NCI-H1436 (cell line): ENCODE measurements around the gene DPEP1.
"Not testable (repeated sequence)": the region's sequence is repeated elsewhere in the genome, so short reads cannot be mapped to it uniquely, and the experiment has no call there.

ENCODE experiments used
- DNase-seq: peaks from one replicate; lab custom pipeline; 2025; lab: John Stamatoyannopoulos, UW

The DPEP1 gene

DNA sequence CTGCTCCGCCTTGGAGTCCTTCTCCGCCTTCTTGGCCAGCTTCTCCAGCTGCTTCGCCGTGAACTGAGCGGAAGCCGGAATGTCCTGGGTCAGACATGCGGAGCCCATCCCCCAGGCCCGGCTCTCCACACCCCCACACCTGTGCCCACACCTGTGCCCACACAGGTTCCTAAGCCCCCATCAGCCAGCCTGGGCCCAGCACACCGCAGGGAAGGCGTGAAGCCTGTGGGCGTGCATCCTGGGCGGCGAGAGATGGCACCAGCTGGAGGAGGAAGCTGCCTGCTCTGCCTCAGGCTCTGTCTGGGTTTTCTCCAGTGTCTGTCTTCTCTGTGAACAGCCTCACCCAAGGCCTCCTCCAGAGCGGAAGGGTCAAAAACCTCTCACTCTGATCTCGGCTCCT, 38.1 kb downstream of the DPEP1 start:
- no peak for DNase-seq

DNA sequence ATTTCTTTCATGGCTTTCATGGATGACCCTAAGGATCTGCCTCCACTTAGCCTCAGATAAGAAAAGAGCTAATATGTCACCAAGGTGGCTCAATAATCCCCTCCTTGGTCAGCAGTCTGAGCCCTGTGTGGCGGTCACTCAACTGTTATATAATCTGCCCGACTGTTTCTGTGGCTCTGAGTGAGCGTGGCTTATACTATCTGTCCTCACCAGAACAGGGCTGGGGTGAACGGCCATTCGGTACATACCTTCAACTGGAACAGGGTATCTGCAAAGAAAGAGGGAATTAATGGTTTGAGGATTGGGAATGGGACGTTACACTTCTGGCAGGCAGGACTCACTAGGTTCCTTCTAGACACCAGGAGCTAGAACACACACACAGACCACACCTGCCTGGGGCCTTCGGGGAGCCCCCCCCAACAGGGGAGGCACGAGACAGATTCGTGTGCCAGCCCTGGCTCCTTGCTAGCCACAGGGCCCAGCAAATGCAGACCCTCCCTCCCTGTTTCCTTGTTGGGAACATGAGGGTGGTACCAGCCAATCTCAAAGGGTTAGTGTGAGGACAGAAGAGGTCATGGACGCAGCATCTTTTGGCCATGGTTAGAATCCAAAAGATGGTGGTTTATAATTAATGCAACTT, 40.3 kb downstream of the DPEP1 start:
- no peak for DNase-seq

DNA sequence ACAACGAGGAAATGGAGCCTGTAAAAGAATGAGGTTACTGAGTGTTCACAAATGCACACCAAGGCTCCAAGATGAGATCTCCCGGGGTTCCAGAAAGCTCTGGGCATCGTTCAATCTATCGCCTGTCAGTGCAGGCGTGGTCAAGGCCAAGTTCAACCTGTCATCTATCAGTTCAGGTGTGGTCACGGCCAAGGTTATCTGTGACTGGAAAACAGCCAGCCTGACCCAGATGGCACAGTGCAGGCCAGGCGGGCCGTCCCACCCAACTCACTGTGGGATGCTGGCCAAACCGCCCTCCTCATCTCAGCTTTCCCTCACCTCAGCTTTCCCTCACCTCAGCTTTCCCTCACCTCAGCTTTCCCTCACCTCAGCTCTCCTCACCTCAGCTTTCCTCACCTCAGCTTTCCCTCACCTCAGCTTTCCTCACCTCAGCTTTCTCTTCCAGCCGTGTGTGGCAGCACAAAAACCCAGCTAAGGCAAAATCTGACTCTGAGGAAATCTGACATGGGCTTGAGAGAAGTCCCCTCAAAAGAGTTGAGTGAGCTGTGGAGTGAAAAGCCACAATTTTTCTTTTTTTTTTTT, 41.7 kb downstream of the DPEP1 start:
- DNase-seq, result no peak

DNA sequence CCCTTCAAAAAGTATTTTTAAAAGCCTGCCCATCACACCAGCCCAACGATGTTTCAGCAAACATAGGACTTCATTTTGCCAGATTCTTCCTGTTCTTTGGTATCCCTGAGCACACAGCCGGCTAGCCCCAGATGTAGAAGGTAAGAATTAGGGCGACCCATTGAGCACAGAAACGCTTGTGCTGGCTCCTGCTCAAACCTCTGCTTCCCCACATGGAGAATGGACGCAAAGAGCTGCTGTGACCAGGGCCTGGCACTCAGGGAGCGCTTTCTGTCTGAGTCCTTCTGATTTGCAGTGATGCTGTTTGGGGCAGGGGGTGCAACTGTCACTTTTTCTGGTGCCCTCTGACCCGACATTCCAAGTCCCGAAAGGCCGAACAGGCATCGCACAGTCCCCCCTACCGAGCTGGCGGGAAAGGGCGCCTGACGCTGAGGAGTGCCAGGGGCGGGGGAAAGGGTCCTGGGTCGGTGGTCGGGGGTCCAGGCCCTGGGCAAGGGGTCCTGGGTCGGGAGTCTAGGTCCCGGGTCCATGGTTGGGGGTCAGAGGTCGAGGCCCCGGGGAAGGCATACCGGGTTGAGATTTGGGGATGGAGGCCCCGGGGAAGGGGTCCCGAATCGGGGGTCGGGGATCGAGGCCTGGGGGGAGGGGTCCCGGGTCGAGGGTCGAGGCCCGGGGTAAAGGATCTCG, 43.1 kb downstream of the DPEP1 start:
- DNase-seq, result no peak

DNA sequence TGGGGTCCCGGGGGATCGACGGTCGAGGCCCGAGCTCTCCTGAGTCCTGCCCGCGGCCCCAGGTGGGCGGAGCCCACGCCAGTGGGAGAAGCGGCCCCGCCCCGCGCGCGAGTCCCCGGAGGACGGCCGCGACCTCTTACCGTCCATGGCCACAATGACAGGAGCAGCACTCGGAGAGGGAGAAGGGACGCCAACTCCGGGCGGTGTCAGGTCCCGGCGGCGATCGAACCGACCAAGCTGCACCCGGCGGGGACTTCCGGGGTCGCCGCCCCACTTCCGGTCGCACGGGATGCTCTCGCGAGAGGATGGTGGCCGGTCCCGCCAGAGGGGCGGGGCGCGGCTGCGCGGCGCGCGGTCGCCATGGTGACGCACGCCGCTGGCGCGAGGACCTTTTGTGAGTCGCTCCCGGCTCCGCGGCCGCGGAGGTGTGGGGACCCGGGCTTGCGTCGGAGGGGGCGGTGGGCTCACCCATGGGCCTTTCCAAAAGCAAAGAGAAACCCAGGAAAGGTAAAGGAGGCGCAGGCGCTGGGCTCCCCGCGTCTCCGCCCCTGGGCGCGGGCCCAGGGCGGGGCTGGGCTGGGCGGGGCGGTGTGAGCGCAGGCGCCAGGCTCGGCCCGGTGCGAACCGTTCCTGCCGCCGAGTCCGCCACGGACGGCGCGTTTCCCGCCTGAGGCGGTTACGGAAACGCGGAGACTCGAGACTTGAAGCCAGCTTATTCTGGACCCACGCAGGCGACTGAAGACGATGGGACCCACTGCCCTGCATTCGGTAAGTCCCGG, 44.2 kb downstream of the DPEP1 start, which contains the start of the genes CHMP1A and SPATA33:
Gene CHMP1A (minus strand): TSS at position 267 of the 779 bp plus-strand sequence. CDS start 120 bp downstream, at position 147.
Gene SPATA33 (plus strand): TSS at position 395 of the 779 bp plus-strand sequence. CDS start 76 bp downstream, at position 471.
- DNase-seq, result peak; percentile 88

DNA sequence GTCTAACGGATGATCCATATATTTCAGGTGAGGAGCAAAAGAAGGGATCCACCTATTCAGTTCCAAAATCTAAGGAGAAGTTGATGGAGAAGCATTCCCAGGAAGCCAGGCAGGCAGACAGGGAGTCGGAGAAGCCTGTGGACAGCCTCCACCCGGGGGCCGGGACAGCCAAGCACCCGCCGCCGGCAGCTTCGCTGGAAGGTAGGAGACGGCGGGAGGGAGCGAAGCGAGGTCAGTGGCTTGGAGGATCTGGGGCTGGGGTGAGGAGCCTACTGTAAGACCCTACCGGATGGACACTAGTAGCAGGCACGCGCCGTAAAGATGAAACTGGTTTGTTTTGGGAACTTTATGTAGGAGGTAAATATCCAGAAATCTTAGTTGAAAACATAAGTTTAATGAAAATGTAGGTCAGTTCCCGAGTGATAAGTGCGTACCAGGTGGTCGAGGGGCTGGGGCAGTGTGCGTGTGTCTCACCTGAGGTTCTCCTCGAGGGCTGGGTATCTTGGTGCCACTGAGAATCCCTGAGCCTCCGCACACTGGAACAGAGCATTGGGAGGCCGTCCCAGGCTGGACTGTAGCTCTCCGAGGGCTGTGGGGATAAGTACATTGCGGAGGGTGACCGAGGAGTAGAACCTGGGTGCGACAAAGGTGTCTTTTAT, 44.9 kb downstream of the DPEP1 start:
- no peak for DNase-seq

DNA sequence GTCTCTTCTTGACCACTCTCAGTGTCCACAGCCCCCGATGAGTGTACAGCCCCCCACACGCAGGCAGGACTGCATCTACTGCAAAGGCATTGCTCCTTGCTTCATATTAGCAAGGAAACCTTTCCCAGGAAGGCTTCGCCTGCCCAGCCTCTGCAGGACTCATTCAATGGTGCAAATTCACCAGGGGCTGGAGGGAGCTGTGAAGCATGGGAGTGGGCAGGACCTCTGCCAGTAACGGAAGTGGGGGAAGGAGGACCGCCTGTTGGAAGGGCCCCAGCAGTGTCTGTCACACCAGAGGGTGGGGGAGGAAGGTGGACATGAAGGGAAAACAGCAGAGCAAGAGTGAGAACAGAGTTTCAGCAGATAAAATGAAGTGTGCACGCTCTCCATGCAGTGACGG, 46.7 kb downstream of the DPEP1 start:
- DNase-seq, result no peak

DNA sequence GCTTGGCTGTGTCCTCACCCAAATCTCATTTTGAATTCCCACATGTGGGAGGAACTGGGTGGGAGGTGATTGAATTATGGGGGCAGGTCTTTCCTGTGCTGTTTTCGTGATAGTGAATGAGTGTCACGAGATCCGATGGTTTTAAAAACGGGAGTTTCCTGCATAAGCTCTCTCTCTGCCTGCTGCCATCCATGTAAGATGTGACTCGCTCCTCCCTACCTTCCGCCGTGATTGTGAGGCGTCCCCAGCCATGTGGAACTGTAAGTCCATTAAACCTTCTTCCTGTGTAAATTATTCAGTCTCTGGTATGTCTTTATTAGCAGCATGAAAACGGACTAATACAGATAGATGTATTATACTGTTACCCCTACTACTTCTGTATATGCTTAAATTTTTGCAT, 47.8 kb downstream of the DPEP1 start:
- no peak for DNase-seq

DNA sequence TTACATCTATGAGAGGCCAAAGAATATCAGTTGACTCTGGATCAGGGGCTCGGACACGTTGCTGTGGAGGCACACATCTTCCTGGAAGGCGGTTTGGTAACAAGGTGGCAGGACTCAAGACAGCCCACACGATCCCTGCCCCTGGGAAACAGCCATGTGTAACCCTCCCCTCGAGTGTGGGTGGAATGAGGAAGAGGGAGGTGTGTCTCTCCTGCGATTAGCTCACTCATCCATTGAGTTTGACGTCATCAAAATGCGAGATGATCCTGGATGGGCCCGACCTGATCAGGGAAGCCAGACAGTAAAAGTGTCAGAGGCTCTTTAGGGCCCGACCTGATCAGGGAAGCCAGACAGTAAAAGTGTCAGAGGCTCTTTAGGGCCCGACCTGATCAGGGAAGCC, 50.8 kb downstream of the DPEP1 start:
- DNase-seq, result not testable (repeated sequence)

DNA sequence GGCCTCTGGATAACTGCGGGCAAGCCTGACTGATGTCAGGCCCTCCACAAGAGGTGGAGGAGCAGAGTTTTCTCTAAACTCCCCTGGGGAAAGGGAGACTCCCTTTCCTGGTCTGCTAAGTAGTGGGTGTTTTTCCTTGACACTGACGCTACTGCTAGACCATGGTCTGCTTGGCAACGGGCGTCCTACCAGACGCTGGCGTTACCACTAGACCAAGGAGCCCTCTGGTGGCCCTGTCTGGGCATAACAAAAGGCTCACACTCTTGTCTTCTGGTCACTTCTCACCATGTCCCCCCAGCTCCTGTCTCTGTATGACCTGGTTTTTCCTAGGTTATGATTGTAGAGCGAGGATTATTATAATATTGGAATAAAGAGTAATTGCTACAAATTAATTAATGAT, 53.6 kb downstream of the DPEP1 start:
- not testable (repeated sequence) for DNase-seq

DNA sequence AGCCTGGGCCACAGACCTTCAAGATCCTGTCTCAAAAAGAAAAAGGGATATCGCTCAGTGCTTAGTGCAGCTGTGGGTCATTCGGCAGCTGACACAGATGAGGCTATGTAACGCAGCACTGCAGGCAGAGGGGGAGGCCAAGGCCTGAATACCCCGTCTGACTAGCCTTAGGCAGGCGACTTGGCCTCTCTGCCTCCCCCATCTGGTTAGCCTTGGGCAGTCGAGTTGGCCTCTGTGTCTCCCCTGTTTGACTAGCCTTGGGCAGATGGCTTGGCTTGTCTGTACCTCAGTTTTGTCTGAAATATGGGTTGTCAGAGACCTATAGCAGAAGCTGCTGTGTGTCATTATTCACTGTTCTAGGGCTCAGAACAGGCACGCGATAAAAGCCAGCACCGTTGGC, 54.2 kb downstream of the DPEP1 start:
- DNase-seq, result no peak

DNA sequence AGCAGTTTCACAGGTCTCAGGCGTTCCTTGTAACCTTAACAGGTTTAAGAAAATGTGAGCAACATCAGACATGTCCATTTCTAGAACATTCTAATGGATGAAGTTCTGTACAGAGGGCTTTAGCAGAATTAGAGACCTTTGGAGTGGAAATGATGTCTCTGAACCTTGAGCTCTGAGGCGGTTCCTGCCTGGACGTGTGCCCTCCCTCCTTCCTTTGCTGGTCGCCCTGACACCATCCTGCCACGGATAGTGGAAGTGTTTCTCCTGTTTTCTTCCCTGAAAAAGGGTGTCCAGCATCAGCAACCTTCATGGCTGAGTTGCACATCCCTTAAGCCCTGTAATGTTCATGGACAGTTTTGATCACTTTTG, 55.3 kb downstream of the DPEP1 start:
- DNase-seq, result no peak

DNA sequence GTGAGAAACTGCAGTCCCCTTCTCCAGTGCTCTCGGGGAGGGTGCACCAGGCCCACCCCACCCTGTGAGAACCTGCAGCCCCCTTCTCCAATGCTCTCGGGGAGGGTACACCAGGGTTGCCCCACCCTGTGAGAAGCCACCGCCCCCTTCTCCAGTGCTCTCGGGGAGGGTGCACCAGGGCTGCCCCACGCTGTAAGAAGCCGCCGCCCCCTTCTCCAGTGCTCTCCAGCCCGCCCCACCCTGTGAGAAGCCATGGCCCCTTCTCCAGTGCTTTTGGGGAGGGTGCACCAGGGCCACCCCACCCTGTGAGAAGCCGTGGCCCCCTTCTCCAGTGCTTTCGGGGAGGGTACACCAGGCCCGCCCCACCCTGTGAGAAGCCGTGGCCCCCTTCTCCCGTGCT, 56.3 kb downstream of the DPEP1 start:
- no peak for DNase-seq

DNA sequence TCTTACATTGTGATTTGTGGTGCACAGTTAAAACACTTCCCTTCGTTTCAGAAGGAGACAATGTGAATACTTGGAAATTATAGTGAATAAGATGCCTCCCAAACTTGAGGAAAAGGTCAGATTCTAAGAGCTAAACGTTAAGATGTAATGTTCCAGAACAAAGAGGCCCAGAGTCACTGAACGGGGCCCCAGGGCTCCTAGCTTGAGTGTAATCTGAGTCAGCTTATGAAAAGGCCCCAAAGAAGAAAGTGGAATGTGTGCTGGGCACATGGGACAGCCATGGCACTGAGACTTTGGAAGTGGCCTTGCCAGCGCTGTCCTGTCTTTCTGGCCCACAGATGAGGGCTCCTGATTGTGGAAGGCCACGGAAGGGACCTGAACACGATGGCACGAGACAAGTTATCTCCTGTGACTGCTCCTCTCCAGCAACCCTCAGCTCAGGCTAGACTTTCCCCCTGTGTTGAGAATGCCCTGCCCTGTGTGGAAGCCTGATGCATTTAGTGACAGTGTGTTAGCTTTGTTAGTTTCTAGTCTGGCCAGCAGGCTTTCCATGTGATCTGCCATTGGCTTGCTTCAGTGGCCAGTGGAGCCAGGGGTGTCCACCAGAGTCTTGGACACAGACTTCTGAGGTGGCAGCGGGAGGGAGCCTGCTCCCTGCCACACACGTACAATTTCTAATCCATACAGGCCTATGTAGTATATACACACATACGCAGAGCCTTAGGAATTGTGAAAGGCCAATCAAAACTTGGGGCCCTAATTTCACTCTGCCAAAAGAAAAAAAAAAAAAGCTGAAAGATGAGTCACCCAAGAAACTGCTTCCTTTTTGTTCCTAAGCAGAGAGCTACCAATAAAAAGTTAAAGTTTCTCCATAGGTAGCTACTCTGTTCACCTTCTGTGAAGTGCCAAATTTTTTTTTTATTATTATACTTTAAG, 57.3 kb downstream of the DPEP1 start:
- no peak for DNase-seq

DNA sequence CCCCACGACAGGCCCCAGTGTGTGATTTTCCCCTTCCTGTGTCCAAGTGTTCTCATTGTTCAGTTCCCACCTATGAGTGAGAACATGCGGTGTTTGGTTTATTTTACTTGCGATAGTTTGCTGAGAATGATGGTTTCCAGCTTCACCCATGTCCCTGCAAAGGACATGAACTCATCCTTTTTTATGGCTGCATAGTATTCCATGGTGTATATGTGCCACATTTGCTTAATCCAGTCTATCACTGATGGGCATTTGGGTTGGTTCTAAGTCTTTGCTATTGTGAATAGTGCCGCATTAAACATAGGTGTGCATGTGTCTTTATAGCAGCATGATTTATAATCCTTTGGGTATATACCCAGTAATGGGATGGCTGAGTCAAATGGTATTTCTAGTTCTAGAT, 58.1 kb downstream of the DPEP1 start:
- DNase-seq, result not testable (repeated sequence)

DNA sequence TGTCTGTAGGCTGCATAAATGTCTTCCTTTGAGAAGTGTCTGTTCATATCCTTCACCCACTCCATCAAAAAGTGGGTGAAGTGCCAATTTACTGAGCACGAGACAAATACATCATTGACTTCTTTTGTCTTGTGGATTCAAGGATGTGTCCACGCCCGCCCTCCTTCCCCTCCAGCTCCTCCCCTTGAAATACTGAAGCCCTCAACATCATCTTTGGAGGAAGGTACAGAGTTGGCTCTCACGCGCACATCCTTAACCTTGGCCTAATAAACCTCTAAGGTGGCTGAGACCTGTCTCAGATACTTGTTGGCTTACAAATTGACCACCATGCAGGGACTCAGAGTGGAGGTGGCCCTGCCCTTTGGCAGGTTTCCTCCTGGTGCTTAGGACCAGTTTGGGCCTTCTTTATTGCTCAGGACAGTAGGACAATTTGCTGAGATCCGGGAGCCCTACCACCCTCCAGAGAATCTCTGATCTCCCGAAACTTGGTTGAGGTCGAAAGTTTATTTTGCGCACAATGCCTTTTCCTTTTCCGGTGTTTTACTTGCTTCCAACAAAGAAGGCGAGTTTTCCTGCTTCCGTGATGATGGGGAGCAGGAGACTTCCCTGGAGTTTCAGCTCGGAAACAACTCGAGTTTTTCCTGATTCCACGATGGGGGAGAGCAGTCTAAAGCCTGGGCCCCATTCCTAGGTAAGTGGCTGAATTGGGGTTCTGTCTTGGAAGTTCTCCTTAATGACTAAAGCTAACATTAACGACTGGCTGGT, 58.9 kb downstream of the DPEP1 start:
- no peak for DNase-seq

DNA sequence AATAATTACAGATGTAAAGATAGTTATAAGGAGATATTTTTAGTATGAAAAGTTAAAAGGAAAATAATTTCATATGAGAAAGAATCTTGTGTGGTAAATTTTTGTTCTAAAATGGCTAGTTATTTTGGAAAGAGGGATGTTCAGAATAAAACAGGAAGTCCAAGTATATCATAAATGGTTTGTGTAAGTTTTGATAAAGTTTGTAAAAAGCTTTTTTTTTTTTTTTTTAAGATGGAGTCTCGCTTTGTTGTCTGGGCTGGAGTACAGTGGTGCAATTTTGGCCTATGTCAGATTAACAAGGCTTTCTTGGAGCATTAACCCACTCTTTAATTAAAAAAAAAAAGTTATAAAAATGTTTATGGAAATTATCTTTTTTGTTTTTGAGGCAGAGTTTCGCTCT, 64.8 kb downstream of the DPEP1 start:
- DNase-seq, result no peak

DNA sequence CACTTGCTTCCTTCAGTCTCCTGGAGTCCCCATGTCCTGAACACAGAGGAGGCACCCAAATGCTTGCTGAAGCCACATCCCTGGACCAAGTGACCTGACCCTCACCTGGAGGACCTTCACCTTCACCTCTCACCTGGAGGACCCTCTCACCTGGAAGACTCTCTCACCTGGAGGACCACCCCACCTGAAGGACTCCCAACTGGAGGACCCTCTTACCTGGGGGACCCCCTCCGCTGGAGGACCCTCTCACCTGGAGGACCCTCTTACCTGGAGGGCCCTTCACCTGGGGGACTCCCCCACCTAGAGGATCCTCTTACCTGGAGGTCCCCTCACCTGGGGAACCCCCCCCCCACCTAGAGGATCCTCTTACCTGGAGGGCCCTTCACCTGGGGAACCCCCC, 72.5 kb downstream of the DPEP1 start:
- no peak for DNase-seq

DNA sequence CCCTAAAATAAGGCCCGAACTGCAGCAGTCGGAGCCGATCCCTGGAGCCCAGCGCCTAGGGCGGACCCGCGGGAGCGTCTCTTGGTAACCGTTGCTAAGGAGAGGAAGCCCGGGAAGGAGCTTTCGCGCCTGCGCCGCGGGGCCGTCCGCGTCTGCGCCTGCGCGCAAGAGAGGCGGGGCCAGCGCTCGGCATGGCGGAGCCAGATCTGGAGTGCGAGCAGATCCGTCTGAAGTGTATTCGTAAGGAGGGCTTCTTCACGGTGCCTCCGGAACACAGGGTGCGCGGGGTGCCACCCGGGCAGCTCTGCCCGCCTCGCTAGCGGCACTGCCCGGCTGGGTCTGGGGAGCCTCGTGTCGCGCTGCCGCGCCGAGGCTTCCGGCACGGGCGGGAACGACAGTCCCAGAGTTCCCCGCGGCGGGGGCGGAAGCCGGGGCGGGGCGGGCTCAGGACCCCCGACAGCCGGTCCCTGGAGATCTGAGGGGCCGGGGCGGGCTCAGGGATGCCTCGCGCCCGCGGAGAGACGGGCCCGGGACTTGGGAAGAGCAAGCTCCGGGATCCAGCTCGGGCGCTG, 73.2 kb downstream of the DPEP1 start, which contains the start of gene CDK10:
Gene CDK10 (plus strand): TSS at position 170 of the 572 bp plus-strand sequence. CDS start 22 bp downstream, at position 192.
- DNase-seq, result peak; percentile 90
